ENCODE data around the gene PPP2R2B.

Gene PPP2R2B

DNA sequence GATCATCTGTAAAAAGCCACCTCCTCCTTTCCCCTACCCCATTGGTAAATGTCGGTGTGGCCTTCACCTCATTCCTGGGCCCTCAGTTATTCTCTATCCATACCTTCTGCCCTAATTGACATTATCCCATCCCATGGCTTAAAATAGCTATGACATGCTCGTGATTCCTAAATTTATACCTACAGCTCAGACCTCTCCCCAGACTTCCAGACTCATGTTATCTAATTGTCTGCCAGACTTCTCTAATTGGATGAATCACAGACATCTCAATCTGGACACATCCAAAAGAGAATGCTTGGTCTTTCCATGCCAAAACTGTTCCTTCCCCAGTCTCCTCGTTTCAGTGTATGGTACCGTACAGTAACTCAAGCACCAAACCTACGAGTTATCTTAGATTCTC lies 249.6 kb downstream of the PPP2R2B start:
- no peak for TF ChIP-seq CTCF (IDR thresholded peaks at IDR 0.05; ENCODE audit: insufficient read depth, low read length, poor library complexity, severe bottlenecking)
- Histone ChIP-seq H3K27me3 (replicated peaks; ENCODE audit: control insufficient read depth, insufficient read depth, low read length) (no peaks in the 10 kb centered on the region; the same call in 1 of the 2 replicates), H3K4me3 (replicated peaks; ENCODE audit: low read depth, low read length) (no peak overlapping the region), H3K36me3 (ENCODE audit: control insufficient read depth, insufficient read depth, low read length) (no peaks in the 10 kb centered on the region)
- DNase-seq (ENCODE audit: extremely low read depth, insufficient read length) = no peak

DNA sequence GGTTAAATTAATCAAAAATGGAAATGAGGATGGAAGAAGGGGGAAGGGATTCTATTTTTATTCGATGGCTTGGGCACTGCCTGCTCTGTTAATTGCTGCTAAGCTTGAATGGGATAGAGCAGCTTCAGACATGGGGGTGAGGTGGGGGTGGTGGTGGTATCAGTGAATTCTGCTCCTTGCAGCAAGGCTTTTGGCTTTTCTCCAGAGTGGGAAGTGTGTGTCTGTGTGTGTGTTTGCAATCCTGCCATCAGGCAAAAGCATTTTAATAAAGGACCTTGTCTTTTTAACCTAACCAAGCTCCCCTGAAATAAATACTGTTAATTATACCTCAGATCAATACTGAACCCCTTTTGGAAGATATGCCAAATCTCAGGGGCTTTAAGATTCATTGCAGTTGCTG lies 251.6 kb downstream of the PPP2R2B start:
- TF ChIP-seq CTCF (IDR thresholded peaks at IDR 0.05; ENCODE audit: insufficient read depth, low read length, poor library complexity, severe bottlenecking) = no peak
- no peaks in the 10 kb centered on the region; the same call in 1 of the 2 replicates for H3K27me3 ChIP-seq (replicated peaks; ENCODE audit: control insufficient read depth, insufficient read depth, low read length)
- no peak overlapping the region for H3K4me3 ChIP-seq (replicated peaks; ENCODE audit: low read depth, low read length)
- no peaks in the 10 kb centered on the region for H3K36me3 ChIP-seq (ENCODE audit: control insufficient read depth, insufficient read depth, low read length)
- DNase-seq (ENCODE audit: extremely low read depth, insufficient read length) = no peak

DNA sequence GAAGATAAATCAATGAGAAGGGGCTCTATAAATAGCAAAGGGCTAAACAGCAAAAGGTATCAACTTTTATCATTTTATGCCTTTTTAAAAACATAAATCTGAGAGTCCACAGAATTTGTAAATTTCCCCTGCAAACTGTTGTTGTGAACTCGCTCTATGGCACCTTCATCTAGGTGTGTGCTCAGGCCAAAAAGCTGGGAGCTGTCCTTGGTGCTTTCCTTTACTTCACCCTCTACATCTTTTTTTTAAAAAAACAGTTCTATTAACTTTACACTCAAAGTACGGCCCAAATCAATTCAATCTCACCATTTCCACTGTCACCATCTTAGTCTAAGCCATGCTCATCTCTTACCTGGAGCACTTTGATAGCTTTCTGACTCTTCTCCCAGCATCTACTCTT lies 254.4 kb downstream of the PPP2R2B start:
- no peak for TF ChIP-seq CTCF (IDR thresholded peaks at IDR 0.05; ENCODE audit: insufficient read depth, low read length, poor library complexity, severe bottlenecking)
- H3K27me3 ChIP-seq (replicated peaks; ENCODE audit: control insufficient read depth, insufficient read depth, low read length) = no peaks in the 10 kb centered on the region; the same call in 1 of the 2 replicates
- H3K4me3 ChIP-seq (replicated peaks; ENCODE audit: low read depth, low read length) = no peak overlapping the region
- H3K36me3 ChIP-seq (ENCODE audit: control insufficient read depth, insufficient read depth, low read length) = no peaks in the 10 kb centered on the region
- DNase-seq (ENCODE audit: extremely low read depth, insufficient read length) = no peak

GRCh38 chr5:146623666-146624065 lies 254.9 kb downstream of the PPP2R2B start:
- Histone ChIP-seq H3K4me3 (replicated peaks; ENCODE audit: low read depth, low read length) (no peak overlapping the region), H3K27me3 (replicated peaks; ENCODE audit: control insufficient read depth, insufficient read depth, low read length) (no peaks in the 10 kb centered on the region; the same call in 1 of the 2 replicates), H3K36me3 (ENCODE audit: control insufficient read depth, insufficient read depth, low read length) (no peaks in the 10 kb centered on the region)
- TF ChIP-seq CTCF (IDR thresholded peaks at IDR 0.05; ENCODE audit: insufficient read depth, low read length, poor library complexity, severe bottlenecking) = no peak
- no peak for DNase-seq (ENCODE audit: extremely low read depth, insufficient read length)

DNA sequence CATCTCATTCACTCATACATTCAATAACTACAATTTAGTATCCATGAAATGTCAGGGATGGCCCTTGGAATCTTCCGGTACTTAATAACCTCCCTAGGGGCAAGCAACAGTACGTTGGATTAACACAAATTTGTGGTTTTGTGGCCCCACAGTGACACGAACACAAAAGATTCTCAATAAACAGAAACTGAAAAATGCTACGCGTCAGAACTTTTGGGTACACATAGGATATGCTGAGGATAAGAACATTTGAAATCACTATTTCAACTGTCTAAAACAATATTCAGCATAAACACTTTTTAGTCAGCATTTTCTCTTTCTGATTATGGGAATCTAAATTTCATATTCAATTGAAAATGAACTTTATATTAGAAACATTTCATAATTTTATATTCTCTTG lies 255.5 kb downstream of the PPP2R2B start:
- H3K27me3 ChIP-seq (replicated peaks; ENCODE audit: control insufficient read depth, insufficient read depth, low read length) = no peaks in the 10 kb centered on the region; the same call in 1 of the 2 replicates

More for the DNA sequence above, 255.5 kb downstream of the PPP2R2B start:
- Histone ChIP-seq H3K36me3 (ENCODE audit: control insufficient read depth, insufficient read depth, low read length) (no peaks in the 10 kb centered on the region), H3K4me3 (replicated peaks; ENCODE audit: low read depth, low read length) (no peak overlapping the region)
- DNase-seq (ENCODE audit: extremely low read depth, insufficient read length) = no peak
- TF ChIP-seq CTCF (IDR thresholded peaks at IDR 0.05; ENCODE audit: insufficient read depth, low read length, poor library complexity, severe bottlenecking) = no peak

Data from GM06990 (cell line).